ENCODE data around the gene SREBF2. TPM values are rescaled to one million over a fixed set of nuclear protein-coding genes. Genes with fewer than 3 reads are reported as not detected.

Gene SREBF2
- total and polyA plus RNA-seq, 2 donors (not counting 3 experiments of a cell fraction or from before 2014, with no cell fraction given), result 101 to 136 TPM

GRCh38 chr22:41932353-41932752 is 99.4 kb downstream of the SREBF2 start:
- Histone ChIP-seq H3K9me3 (replicated peaks; ENCODE audit: control insufficient read depth, insufficient read depth, low read length) (no peaks in the 10 kb centered on the region), H3K27me3 (ENCODE audit: control insufficient read depth in 2 of 2, insufficient read depth in 2 of 2, low read length in 2 of 2) (no peaks in the 10 kb centered on the region), H3K36me3 (ENCODE audit: control insufficient read depth in 2 of 2, extremely low read depth in 1 of 2, insufficient read depth in 2 of 2, low read length in 2 of 2) (peaks cover 0 to under 1% of the 10 kb centered on the region in 2 experiments), H3K27ac (ENCODE audit: insufficient read depth, low read depth, low read length) (no peak overlapping the region), H3K9me1 (replicated peaks; ENCODE audit: control insufficient read depth, extremely low read depth, insufficient read depth, low read length) (no peaks in the 10 kb centered on the region), H3K4me3 (replicated peaks in 1 of 3; ENCODE audit: insufficient read depth in 1 of 3, low read depth in 1 of 3, low read length in 3 of 3) (no peak overlapping the region), H3K9ac (replicated peaks; ENCODE audit: extremely low read depth, insufficient read depth, low read length) (no peak overlapping the region), H3K79me2 (ENCODE audit: control insufficient read depth, insufficient read depth, low read length) (no peaks in the 10 kb centered on the region), H2AFZ (ENCODE audit: low read depth, low read length) (no peak overlapping the region), H4K20me1 (replicated peaks; ENCODE audit: control insufficient read depth, extremely low read depth, insufficient read depth, low read length) (no peaks in the 10 kb centered on the region), H3K4me1 (ENCODE audit: control insufficient read depth, extremely low read depth, insufficient read depth, low read length) (no peaks in the 10 kb centered on the region), H3K4me2 (ENCODE audit: insufficient read depth, low read length) (no peak overlapping the region)
- FAIRE-seq (no peak), DNase-seq (ENCODE audit: low read depth, low spot score) (no peak)
- CTCF ChIA-PET, result interaction anchor here (1.0 kb wide), 1 partner anchor 9 kb away, joined by 4 read pairs; no protein-coding TSS in a partner anchor
- BruUV-seq (replicated peaks), result no TSS peak
- POLR2A ChIA-PET, result no interaction called here
- intact Hi-C loops (cut with micrococcal nuclease), result no loop called here
- dilution Hi-C loops (cut with MboI; ENCODE audit: extremely low pct_ligation_motif_present, low sequenced_read_pairs), result no loop called here
- no peak for TF ChIP-seq MAX (IDR thresholded peaks at IDR 0.05; ENCODE audit: insufficient read depth, insufficient read length)
- no peak for TF ChIP-seq POLR2AphosphoS5 (IDR thresholded peaks at IDR 0.05; ENCODE audit: insufficient read depth, low read depth, low read length)
- TF ChIP-seq GATA2 (IDR thresholded peaks at IDR 0.05; ENCODE audit: insufficient read depth, insufficient read length, low read depth, low read length), result no peak
- no peak for TF ChIP-seq JUN (IDR thresholded peaks at IDR 0.05; ENCODE audit: borderline replicate concordance, insufficient read depth, insufficient read length, low read depth)
- TF ChIP-seq FOS (IDR thresholded peaks at IDR 0.05; ENCODE audit: borderline replicate concordance, insufficient read depth, low read length), result no peak
- no peak for TF ChIP-seq EZH2 (IDR thresholded peaks at IDR 0.05; ENCODE audit: borderline replicate concordance, low read depth, low read length, severe bottlenecking)
- no peak for TF ChIP-seq POLR2A (IDR thresholded peaks at IDR 0.05; ENCODE audit: low read depth, low read length)
- no peak for TF ChIP-seq CTCF (IDR thresholded peaks at IDR 0.05; ENCODE audit: extremely low read depth in 1 of 2, insufficient read depth in 1 of 2, low read depth in 1 of 2, low read length in 2 of 2)
- no peak for TF ChIP-seq MYC (IDR thresholded peaks at IDR 0.05; ENCODE audit: low read depth, low read length)

Measured in endothelial cell of umbilical vein (primary cell).